ENCODE results near the gene THRSP. TPM values are rescaled to one million over a fixed set of nuclear protein-coding genes. Genes with fewer than 3 reads are reported as not detected.
A peak's percentile ranks its signal among the peaks of the same experiment; 100 is the strongest.

Gene THRSP
- total RNA-seq, 1 experiment from 2014 or later: not detected

DNA sequence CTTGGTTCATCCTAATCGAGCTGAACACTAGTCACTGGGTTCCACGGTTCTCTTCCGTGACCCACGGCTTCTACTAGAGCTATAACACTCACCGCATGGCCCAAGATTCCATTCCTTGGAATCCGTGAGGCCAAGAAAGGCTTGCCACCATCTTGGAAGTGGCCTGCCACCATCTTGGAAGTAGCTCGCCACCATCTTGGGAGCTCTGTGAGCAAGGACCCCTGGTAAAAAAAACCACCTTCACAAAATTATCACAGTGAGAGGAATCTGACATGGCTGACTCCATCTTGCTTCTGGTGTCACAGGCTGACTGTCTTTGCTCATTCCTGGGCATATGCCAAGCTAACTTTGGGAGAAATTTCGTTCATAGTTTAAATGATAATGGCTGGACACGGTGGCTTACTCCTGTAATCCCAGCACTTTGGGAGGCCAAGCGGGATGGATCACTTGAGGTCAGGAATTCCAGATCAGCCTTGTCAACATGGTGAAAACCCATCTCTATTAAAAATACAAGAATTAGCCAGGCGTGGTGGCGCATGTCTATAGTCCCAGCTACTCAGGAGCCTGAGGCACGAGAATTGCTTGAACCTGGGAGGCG is 21.7 kb upstream of the THRSP start:
- POLR2A ChIA-PET (ENCODE audit: unreplicated experiment): no interaction called here
- intact Hi-C loops (cut with micrococcal nuclease): no loop called here
- H3K79me2 ChIP-seq (ENCODE audit: low read length): no peaks in the 10 kb centered on the region
- H3K4me1 ChIP-seq (ENCODE audit: insufficient read depth, low read length): peaks cover 31% of the 10 kb centered on the region
- H3K9me2 ChIP-seq (replicated peaks; ENCODE audit: low read length): no peaks in the 10 kb centered on the region
- no peak overlapping the region for H3K9ac ChIP-seq (ENCODE audit: low read length)
- no peaks in the 10 kb centered on the region for H3K27me3 ChIP-seq (ENCODE audit: low read length)
- no peak overlapping the region for H3K27ac ChIP-seq (ENCODE audit: low read length)
- no TSS peak for BruUV-seq (replicated peaks)
- H3K4me3 ChIP-seq (ENCODE audit: low read length): no peak overlapping the region
- no peak overlapping the region for H2AFZ ChIP-seq (ENCODE audit: low read length)
- H3K36me3 ChIP-seq (ENCODE audit: low read depth, low read length): no peaks in the 10 kb centered on the region
- DNase-seq: no peak
- no peak overlapping the region for H3K4me2 ChIP-seq (ENCODE audit: low read length)
- no peaks in the 10 kb centered on the region for H3F3A ChIP-seq (ENCODE audit: low read length, unreplicated experiment)
- CTCF ChIA-PET: no interaction called here
- TF ChIP-seq, protein P1, sequence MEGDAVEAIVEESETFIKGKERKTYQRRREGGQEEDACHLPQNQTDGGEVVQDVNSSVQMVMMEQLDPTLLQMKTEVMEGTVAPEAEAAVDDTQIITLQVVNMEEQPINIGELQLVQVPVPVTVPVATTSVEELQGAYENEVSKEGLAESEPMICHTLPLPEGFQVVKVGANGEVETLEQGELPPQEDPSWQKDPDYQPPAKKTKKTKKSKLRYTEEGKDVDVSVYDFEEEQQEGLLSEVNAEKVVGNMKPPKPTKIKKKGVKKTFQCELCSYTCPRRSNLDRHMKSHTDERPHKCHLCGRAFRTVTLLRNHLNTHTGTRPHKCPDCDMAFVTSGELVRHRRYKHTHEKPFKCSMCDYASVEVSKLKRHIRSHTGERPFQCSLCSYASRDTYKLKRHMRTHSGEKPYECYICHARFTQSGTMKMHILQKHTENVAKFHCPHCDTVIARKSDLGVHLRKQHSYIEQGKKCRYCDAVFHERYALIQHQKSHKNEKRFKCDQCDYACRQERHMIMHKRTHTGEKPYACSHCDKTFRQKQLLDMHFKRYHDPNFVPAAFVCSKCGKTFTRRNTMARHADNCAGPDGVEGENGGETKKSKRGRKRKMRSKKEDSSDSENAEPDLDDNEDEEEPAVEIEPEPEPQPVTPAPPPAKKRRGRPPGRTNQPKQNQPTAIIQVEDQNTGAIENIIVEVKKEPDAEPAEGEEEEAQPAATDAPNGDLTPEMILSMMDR (conservative IDR thresholded peaks at IDR 0.05; ENCODE audit: low read depth, low read length): no peak
- TF ChIP-seq EZH2 (IDR thresholded peaks at IDR 0.05; ENCODE audit: low read length, unreplicated experiment) (no peak), EZH2phosphoT487 (IDR thresholded peaks at IDR 0.05; ENCODE audit: borderline replicate concordance, low read length) (no peak)
- no peak for ATAC-seq
- no peaks in the 10 kb centered on the region for H3K9me3 ChIP-seq (ENCODE audit: low read length)
- no peaks in the 10 kb centered on the region for H4K20me1 ChIP-seq (ENCODE audit: low read length)

DNA sequence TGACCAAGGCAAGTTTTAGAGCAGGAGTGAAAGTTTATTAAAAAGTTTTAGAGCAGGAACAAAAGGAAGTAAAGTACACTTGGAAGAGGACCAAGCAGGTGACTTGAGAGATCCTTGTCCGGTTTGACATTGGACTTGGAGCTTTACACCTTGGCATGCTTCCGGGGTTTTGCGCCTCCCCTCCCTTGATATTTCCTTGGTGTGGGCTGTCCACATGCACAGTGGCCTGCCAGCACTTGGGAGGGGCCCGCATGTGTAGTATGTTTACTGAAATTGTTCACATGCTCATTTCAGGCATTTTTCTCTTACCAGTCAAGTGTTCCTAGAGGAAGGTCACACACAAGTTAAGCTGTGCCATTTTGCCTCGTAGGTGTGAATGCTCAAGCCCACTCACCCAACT is 19.0 kb upstream of the THRSP start:
- Histone ChIP-seq H3K4me2 (ENCODE audit: low read length) (no peak overlapping the region), H3K4me3 (ENCODE audit: low read length) (no peak overlapping the region), H3K79me2 (ENCODE audit: low read length) (no peaks in the 10 kb centered on the region), H3K9ac (ENCODE audit: low read length) (no peak overlapping the region), H3K9me3 (ENCODE audit: low read length) (no peaks in the 10 kb centered on the region), H4K20me1 (ENCODE audit: low read length) (no peaks in the 10 kb centered on the region), H3K27ac (ENCODE audit: low read length) (no peak overlapping the region), H3K27me3 (ENCODE audit: low read length) (no peaks in the 10 kb centered on the region), H2AFZ (ENCODE audit: low read length) (no peak overlapping the region), H3F3A (ENCODE audit: low read length, unreplicated experiment) (no peaks in the 10 kb centered on the region), H3K9me2 (replicated peaks; ENCODE audit: low read length) (no peaks in the 10 kb centered on the region), H3K4me1 (ENCODE audit: insufficient read depth, low read length) (peaks cover 22% of the 10 kb centered on the region), H3K36me3 (ENCODE audit: low read depth, low read length) (no peaks in the 10 kb centered on the region)
- intact Hi-C loops (cut with micrococcal nuclease): no loop called here
- DNase-seq (no peak), ATAC-seq (no peak)
- CTCF ChIA-PET: interaction anchor here (1.4 kb wide), 1 partner anchor 45 kb away, joined by 5 read pairs; no protein-coding TSS in a partner anchor
- POLR2A ChIA-PET (ENCODE audit: unreplicated experiment): no interaction called here
- BruUV-seq (replicated peaks): no TSS peak
- TF ChIP-seq, protein P1 (conservative IDR thresholded peaks at IDR 0.05; ENCODE audit: low read depth, low read length): no peak

DNA sequence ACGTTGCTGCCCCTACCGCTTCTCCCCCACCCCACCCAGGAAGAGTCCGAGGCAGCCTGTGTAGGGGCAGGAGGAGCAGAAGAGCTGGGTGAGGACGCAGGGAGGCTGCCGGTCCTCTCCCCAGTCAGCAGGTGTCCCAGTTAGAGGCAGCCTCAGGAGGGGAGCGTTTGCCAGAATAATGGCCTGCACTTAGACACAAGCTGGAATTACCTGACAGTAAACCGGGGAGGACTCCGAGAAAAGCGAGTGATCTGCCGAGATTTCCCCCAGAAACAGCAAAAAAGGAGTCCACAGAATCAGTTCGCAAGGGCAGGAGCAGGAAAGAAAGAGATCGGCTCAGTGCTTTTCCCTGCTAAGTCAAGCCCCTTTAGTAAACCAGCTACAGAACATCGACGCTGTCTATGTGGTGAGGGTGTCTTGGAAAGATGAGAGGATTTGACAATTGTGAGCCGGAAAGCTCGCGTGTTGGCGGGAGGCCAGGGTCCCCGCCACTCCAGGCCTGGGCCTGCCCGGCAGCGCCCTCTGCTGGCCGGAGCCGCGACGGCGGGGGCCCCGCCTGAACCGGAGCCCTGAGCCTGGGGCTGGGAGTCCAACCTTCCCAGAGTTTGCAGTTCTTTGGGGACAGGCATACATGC is 17.7 kb upstream of the THRSP start:
- TF ChIP-seq, protein P1 (conservative IDR thresholded peaks at IDR 0.05; ENCODE audit: low read depth, low read length): peak; percentile 100
- TF ChIP-seq EZH2 (IDR thresholded peaks at IDR 0.05; ENCODE audit: low read length, unreplicated experiment): no peak
- DNase-seq: peak; percentile 90
- intact Hi-C loops (cut with micrococcal nuclease): loop anchor here (1.0 kb wide), 2 partner anchors 46 to 270 kb away; no protein-coding TSS in a partner anchor
- no peaks in the 10 kb centered on the region for H3K27me3 ChIP-seq (ENCODE audit: low read length)
- H3K9ac ChIP-seq (ENCODE audit: low read length): no peak overlapping the region
- ATAC-seq: peak; percentile 98
- no peaks in the 10 kb centered on the region for H3K79me2 ChIP-seq (ENCODE audit: low read length)
- no peaks in the 10 kb centered on the region for H3K9me3 ChIP-seq (ENCODE audit: low read length)
- no peak overlapping the region for H3K27ac ChIP-seq (ENCODE audit: low read length)
- H3K4me1 ChIP-seq (ENCODE audit: insufficient read depth, low read length): peaks cover 13% of the 10 kb centered on the region
- H3K36me3 ChIP-seq (ENCODE audit: low read depth, low read length): no peaks in the 10 kb centered on the region
- ChIA-PET POLR2A (ENCODE audit: unreplicated experiment) (no interaction called here), CTCF (interaction anchor here (0.7 to 1.4 kb wide), 3 partner anchors 17 to 224 kb away, joined by 3 to 5 read pairs (median 3); no protein-coding TSS in a partner anchor)
- no peaks in the 10 kb centered on the region for H4K20me1 ChIP-seq (ENCODE audit: low read length)
- peak overlapping the region; percentile 98 for H2AFZ ChIP-seq (ENCODE audit: low read length)
- BruUV-seq (replicated peaks): no TSS peak
- peak overlapping the region; percentile 67 for H3K4me3 ChIP-seq (ENCODE audit: low read length)
- H3F3A ChIP-seq (ENCODE audit: low read length, unreplicated experiment): no peaks in the 10 kb centered on the region
- H3K4me2 ChIP-seq (ENCODE audit: low read length): peak overlapping the region; percentile 96
- no peaks in the 10 kb centered on the region for H3K9me2 ChIP-seq (replicated peaks; ENCODE audit: low read length)
